ENCODE results near the gene DGUOK. TPM values are rescaled to one million over a fixed set of nuclear protein-coding genes. Genes with fewer than 3 reads are reported as not detected.

DGUOK gene
- total RNA-seq, 2 donors from 2014 or later, result 77.4 to 107 TPM

GRCh38 chr2:73970141-73970803 lies 43.6 kb downstream of the DGUOK start:
- intact Hi-C loops (cut with DNase I), result no loop called here
- Histone ChIP-seq H3K27me3 (replicated peaks; ENCODE audit: insufficient read depth) (no peaks in the 10 kb centered on the region), H3K4me1 (replicated peaks) (no peaks in the 10 kb centered on the region), H3K9me3 (no peaks in the 10 kb centered on the region), H3K27ac (no peak overlapping the region), H3K4me3 (no peak overlapping the region), H3K36me3 (no peaks in the 10 kb centered on the region)
- WGBS, result 87% methylated on average over 6 of the region's 6 CpGs
- TF ChIP-seq POLR2A (IDR thresholded peaks at IDR 0.05), result no peak
- TF ChIP-seq CTCF (IDR thresholded peaks at IDR 0.05), result no peak
- TF ChIP-seq POLR2AphosphoS5 (IDR thresholded peaks at IDR 0.05), result no peak
- no peak for DNase-seq (ENCODE audit: low spot score)

DNA sequence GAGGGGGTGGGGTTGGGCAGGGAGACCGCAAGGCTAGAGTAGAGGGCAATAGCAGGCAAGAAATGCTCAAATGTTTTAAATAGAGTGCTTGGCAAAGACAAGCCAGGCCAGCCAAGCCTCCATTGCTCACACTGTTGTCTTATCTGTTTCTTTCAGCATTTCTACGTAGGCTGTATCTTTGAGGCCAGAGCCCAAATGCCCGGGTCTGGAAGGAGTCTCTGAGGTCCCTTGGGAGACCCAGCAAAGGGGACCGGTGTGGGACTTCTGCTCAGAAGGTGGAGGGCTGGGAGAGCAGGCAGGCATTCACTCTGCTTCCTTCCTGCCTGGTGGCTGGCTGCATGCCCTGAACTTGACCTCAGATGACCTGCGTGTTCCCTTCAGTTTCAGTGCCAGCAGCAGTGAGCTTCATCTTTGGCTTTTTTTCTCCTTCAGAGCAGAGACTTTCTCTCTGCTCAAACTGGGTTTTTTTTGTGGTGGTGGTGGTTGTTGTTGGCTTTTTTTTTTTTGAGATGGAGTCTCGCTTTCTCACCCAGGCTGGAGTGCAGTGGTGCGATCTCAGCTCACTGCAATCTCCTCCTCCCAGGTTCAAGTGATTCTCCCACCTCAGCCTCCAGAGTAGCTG lies 44.3 kb downstream of the DGUOK start:
- TF ChIP-seq POLR2AphosphoS5 (IDR thresholded peaks at IDR 0.05) (peak; percentile 15), CTCF (IDR thresholded peaks at IDR 0.05) (no peak)
- intact Hi-C loops (cut with DNase I), result no loop called here
- no peaks in the 10 kb centered on the region for H3K4me1 ChIP-seq (replicated peaks)
- H3K36me3 ChIP-seq, result no peaks in the 10 kb centered on the region
- H3K4me3 ChIP-seq, result no peak overlapping the region
- H3K27me3 ChIP-seq (replicated peaks; ENCODE audit: insufficient read depth), result no peaks in the 10 kb centered on the region
- no peak for DNase-seq (ENCODE audit: low spot score)
- 66% methylated on average over 7 of the region's 7 CpGs for WGBS
- H3K27ac ChIP-seq, result no peak overlapping the region
- H3K9me3 ChIP-seq, result no peaks in the 10 kb centered on the region

DNA sequence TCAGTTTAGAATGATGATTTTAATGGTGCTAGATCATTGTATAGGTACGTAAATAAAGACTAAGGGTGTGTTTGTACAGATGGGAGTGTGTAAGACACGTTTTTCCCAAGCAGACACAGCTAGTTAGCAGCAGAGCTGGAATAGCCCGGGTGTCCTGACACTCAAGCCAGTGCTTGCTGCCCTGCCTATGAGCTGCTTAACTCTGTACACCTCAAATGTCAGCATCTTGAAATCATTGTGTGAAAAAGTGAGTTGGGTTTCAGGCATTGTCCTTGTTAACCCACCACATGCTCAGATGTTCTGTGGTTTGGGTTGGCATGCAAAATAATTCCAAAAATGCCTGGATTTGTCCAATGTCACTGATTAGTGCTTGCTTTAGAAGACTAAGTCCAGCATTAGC lies 45.0 kb downstream of the DGUOK start:
- Histone ChIP-seq H3K36me3 (no peaks in the 10 kb centered on the region), H3K27ac (no peak overlapping the region), H3K9me3 (no peaks in the 10 kb centered on the region), H3K27me3 (replicated peaks; ENCODE audit: insufficient read depth) (no peaks in the 10 kb centered on the region), H3K4me3 (no peak overlapping the region), H3K4me1 (replicated peaks) (no peaks in the 10 kb centered on the region)
- TF ChIP-seq POLR2AphosphoS5 (IDR thresholded peaks at IDR 0.05) (no peak), POLR2A (IDR thresholded peaks at IDR 0.05) (no peak), CTCF (IDR thresholded peaks at IDR 0.05) (no peak)
- no peak for DNase-seq (ENCODE audit: low spot score)
- 61% methylated on average over 3 of the region's 3 CpGs for WGBS
- intact Hi-C loops (cut with DNase I), result no loop called here

DNA sequence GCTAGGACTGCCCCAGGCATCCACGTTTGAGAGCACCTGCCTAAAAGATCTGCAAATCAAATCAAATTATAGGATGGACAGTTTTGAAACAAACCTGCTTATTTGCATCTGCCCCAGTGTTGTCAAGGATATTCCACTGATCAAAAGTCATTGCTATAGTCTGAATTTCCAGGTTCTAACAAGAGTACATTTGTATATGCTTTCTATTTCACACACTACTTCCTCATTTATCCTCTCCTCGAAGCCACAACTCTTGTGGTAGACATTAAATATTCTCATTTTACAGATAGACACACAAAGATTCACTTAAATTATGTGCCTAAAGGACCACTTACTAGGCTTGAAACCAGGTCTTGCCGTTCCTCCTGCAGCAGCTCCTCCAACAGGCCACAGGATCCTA lies 46.2 kb downstream of the DGUOK start:
- no peaks in the 10 kb centered on the region for H3K27me3 ChIP-seq (replicated peaks; ENCODE audit: insufficient read depth)
- no peak for DNase-seq (ENCODE audit: low spot score)
- no peaks in the 10 kb centered on the region for H3K36me3 ChIP-seq
- no peak overlapping the region for H3K4me3 ChIP-seq
- TF ChIP-seq CTCF (IDR thresholded peaks at IDR 0.05) (no peak), POLR2AphosphoS5 (IDR thresholded peaks at IDR 0.05) (no peak), POLR2A (IDR thresholded peaks at IDR 0.05) (no peak)
- 67% methylated on average over 3 of the region's 3 CpGs for WGBS
- H3K4me1 ChIP-seq (replicated peaks), result no peaks in the 10 kb centered on the region
- H3K9me3 ChIP-seq, result no peaks in the 10 kb centered on the region
- intact Hi-C loops (cut with DNase I), result no loop called here
- no peak overlapping the region for H3K27ac ChIP-seq

- H3K4me1 ChIP-seq (replicated peaks), result no peaks in the 10 kb centered on the region
- no peak overlapping the region for H3K4me3 ChIP-seq
- intact Hi-C loops (cut with DNase I), result no loop called here
- H3K36me3 ChIP-seq, result no peaks in the 10 kb centered on the region
- no peaks in the 10 kb centered on the region for H3K9me3 ChIP-seq
- no peak for DNase-seq (ENCODE audit: low spot score)
- TF ChIP-seq POLR2AphosphoS5 (IDR thresholded peaks at IDR 0.05) (no peak), POLR2A (IDR thresholded peaks at IDR 0.05) (no peak), CTCF (IDR thresholded peaks at IDR 0.05) (no peak)
- H3K27me3 ChIP-seq (replicated peaks; ENCODE audit: insufficient read depth), result no peaks in the 10 kb centered on the region
- 98% methylated on average over 3 of the region's 3 CpGs for WGBS
- no peak overlapping the region for H3K27ac ChIP-seq
Measured at GRCh38 chr2:73975731-73976130, 49.1 kb downstream of the DGUOK start.

All from prostate gland (tissue), 2 donors.